GM10266 (cell line): Measurements from ENCODE around the gene VGLL2.
"Not testable (repeated sequence)": the region's sequence is repeated elsewhere in the genome, so short reads cannot be mapped to it uniquely, and the experiment has no call there.

ENCODE experiments used
- DNase-seq: peaks from one replicate; pipeline ENCODE4 v3.0.0; 2012; ENCODE audit errors: extremely low spot score
- CTCF ChIP-seq: IDR thresholded peaks from 2 replicates; pipeline ENCODE4 v1.5.1; 2012; ENCODE audit warnings: mild to moderate bottlenecking, low read depth; ENCODE audit not compliant: control insufficient read depth, insufficient read depth; ENCODE audit errors: missing control alignments

VGLL2 gene

DNA sequence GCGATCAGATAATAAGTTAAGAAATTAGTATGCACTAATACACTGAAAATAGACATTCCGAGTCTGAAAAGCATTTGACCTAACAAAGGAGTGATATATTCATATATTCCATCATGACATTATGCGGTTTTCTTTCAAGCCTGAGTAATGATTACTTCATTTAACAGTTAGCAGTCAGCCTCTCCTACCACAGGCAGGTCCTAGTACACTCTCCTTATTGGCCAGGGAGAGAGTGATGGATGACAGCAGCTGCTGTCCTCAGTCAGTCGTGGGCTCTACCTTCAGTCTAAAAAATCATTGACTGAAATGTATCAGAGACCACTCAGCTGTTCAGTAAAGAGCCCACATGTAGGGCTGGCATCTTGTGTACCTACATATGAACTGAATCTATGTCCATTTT lies 33.2 kb upstream of the VGLL2 start:
- no peak for DNase-seq
- no peak for TF ChIP-seq CTCF

DNA sequence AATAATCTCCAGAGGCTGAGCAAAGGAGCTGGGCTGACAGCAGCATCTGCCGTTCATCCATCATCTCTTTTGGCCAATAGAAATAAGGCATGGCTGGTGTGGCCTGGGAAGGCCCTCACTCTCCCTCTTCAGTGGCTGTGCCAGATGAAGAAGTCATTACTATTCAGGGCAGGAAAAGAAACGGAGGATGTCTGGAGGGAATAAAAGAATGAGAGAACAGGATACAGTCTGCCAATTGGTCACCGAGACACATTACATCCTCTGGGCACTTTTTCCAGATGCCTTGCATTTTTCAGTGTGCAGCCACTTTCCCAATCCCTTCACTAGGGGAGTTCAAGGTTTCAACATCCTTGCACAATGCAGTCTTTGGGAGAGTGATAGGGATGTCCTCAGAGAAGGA lies 32.2 kb upstream of the VGLL2 start:
- no peak for DNase-seq
- TF ChIP-seq CTCF: no peak

GRCh38 chr6:117237561-117237960 lies 27.8 kb upstream of the VGLL2 start:
- DNase-seq: no peak
- TF ChIP-seq CTCF: no peak

GRCh38 chr6:117244571-117244970 lies 20.8 kb upstream of the VGLL2 start:
- DNase-seq: not testable (repeated sequence)

GRCh38 chr6:117244979-117245378 lies 20.4 kb upstream of the VGLL2 start:
- DNase-seq: not testable (repeated sequence)

DNA sequence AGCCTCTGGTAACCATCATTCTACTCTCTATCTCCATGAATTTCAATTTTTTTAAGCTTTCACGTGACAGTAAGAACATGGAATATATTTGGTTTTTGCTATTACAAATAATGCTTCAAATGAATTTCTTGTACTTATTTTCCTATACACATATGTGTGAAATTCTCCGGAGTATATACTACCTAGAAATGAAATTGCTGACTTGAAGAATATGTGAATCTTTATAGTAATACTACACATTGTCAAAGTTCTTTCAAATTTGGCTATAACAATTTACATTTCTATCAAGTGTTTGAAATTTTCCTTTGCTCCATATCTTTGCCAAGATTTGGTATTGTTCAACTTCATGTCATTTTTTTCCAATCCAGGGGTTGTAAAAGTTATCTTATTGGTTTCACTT lies 11.6 kb upstream of the VGLL2 start:
- TF ChIP-seq CTCF: no peak

GRCh38 chr6:117262799-117263198 lies 2.6 kb upstream of the VGLL2 start:
- no peak for TF ChIP-seq CTCF
- no peak for DNase-seq

More for the DNA sequence above, 11.6 kb upstream of the VGLL2 start:
- DNase-seq: no peak

- TF ChIP-seq CTCF: no peak
- DNase-seq: no peak
Observed at GRCh38 chr6:117263353-117263927, 1.9 kb upstream of the VGLL2 start.

GRCh38 chr6:117264369-117264691 lies 1.0 kb upstream of the VGLL2 start:
- no peak for TF ChIP-seq CTCF
- DNase-seq: no peak
